ENCODE data around the gene GTPBP4. TPM values are rescaled to one million over a fixed set of nuclear protein-coding genes. Genes with fewer than 3 reads are reported as not detected.

The GTPBP4 gene
- total RNA-seq, 1 experiment from 2014 or later: 111 TPM

DNA sequence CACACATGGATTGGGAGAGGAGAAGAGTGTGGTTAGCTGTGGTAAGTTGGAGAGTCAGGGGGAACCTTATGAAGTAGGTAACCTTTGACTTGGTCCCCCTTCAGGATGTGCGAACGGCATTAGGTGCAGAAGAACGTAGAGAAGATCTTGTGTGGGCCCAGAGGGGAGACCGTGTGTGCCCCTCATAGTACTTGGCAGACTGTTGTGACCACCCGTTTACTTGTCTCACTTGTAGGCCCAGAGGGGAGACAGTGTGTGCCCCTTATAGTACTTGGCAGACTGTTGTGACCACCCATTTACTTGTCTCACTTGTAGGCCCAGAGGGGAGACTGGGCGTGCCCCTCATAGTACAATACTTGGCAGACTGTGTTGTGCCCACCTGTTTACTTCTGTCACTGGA, 2.6 kb downstream of the GTPBP4 start:
- Histone ChIP-seq H2AFZ (ENCODE audit: low read depth, low read length, poor library complexity, severe bottlenecking) (no peak overlapping the region), H3K36me3 (ENCODE audit: control insufficient read depth in 1 of 2, insufficient read depth in 2 of 2, low read length in 2 of 2) (peaks cover 21 to 53% of the 10 kb centered on the region in 2 experiments; a peak in 3 of 4 replicates), H3K4me2 (ENCODE audit: low read length) (no peak overlapping the region), H3K9me3 (ENCODE audit: control insufficient read depth in 1 of 2, insufficient read depth in 1 of 2, low read depth in 1 of 2, low read length in 2 of 2) (no peaks in the 10 kb centered on the region), H3K9ac (ENCODE audit: low read length) (no peak overlapping the region), H3K4me3 (replicated peaks in 1 of 2; ENCODE audit: low read depth in 1 of 2, low read length in 2 of 2) (no peak overlapping the region), H3K4me1 (ENCODE audit: control insufficient read depth in 1 of 2, insufficient read depth in 2 of 2, low read length in 2 of 2) (peaks cover 12 to 28% of the 10 kb centered on the region in 2 experiments), H3K9me2 (ENCODE audit: insufficient read depth) (no peaks in the 10 kb centered on the region), H3K27me3 (ENCODE audit: insufficient read depth, low read length) (no peaks in the 10 kb centered on the region), H3K27ac (ENCODE audit: low read depth, low read length) (no peak overlapping the region), H3K79me2 (ENCODE audit: insufficient read depth, low read length) (peaks cover 88% of the 10 kb centered on the region), H4K20me1 (ENCODE audit: insufficient read depth) (peaks cover 24% of the 10 kb centered on the region; the same call in 1 of the 2 replicates)
- ATAC-seq: no peak
- no peak for DNase-seq (ENCODE audit: low read depth, low spot score)
- TF ChIP-seq POLR2AphosphoS5 (IDR thresholded peaks at IDR 0.05; ENCODE audit: low read depth, low read length): no peak
- TF ChIP-seq EZH2phosphoT487 (IDR thresholded peaks at IDR 0.05; ENCODE audit: borderline replicate concordance): no peak
- TF ChIP-seq SP1 (IDR thresholded peaks at IDR 0.05; ENCODE audit: low read depth): no peak
- TF ChIP-seq RAD21 (IDR thresholded peaks at IDR 0.05; ENCODE audit: low read depth): no peak
- TF ChIP-seq, protein P1, sequence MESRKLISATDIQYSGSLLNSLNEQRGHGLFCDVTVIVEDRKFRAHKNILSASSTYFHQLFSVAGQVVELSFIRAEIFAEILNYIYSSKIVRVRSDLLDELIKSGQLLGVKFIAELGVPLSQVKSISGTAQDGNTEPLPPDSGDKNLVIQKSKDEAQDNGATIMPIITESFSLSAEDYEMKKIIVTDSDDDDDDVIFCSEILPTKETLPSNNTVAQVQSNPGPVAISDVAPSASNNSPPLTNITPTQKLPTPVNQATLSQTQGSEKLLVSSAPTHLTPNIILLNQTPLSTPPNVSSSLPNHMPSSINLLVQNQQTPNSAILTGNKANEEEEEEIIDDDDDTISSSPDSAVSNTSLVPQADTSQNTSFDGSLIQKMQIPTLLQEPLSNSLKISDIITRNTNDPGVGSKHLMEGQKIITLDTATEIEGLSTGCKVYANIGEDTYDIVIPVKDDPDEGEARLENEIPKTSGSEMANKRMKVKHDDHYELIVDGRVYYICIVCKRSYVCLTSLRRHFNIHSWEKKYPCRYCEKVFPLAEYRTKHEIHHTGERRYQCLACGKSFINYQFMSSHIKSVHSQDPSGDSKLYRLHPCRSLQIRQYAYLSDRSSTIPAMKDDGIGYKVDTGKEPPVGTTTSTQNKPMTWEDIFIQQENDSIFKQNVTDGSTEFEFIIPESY (IDR thresholded peaks at IDR 0.05; ENCODE audit: extremely low read depth, insufficient replicate concordance, low read length): no peak
- no peak for TF ChIP-seq JUND (IDR thresholded peaks at IDR 0.05)
- no peak for TF ChIP-seq EZH2 (IDR thresholded peaks at IDR 0.05)
- TF ChIP-seq REST (IDR thresholded peaks at IDR 0.05; ENCODE audit: low read depth): no peak
- TF ChIP-seq SIN3A (IDR thresholded peaks at IDR 0.05; ENCODE audit: low read depth): no peak
- no peak for TF ChIP-seq CBX3 (IDR thresholded peaks at IDR 0.05; ENCODE audit: low read depth)
- TF ChIP-seq ATF3 (IDR thresholded peaks at IDR 0.05): no peak
- TF ChIP-seq EGR1 (IDR thresholded peaks at IDR 0.05; ENCODE audit: low read depth): no peak
- no peak for TF ChIP-seq CEBPB (IDR thresholded peaks at IDR 0.05; ENCODE audit: low read depth)
- TF ChIP-seq ZNF274 (IDR thresholded peaks at IDR 0.05; ENCODE audit: low read depth, low read length): no peak
- TF ChIP-seq ELF1 (IDR thresholded peaks at IDR 0.05; ENCODE audit: borderline replicate concordance, low read depth): no peak
- TF ChIP-seq CTCF (IDR thresholded peaks at IDR 0.05 in 2 of 3, conservative IDR thresholded peaks at IDR 0.05 in 1 of 3; ENCODE audit: borderline replicate concordance in 1 of 3, insufficient read depth in 1 of 3, low read depth in 2 of 3, low read length in 2 of 3): no peak
- ChIA-PET POLR2A (no interaction called here), RAD21 (ENCODE audit: low non-redundant PET in 1 of 2, low total read pairs in 2 of 2, uncharacterized antibody in 2 of 2, unreplicated experiment in 2 of 2) (no interaction called here), CTCF (no interaction called here)
- no TSS peak for BruUV-seq (replicated peaks)
- intact Hi-C loops (cut with micrococcal nuclease): no loop called here
